Measurements from ENCODE around the gene NUBPL.

Gene NUBPL

DNA sequence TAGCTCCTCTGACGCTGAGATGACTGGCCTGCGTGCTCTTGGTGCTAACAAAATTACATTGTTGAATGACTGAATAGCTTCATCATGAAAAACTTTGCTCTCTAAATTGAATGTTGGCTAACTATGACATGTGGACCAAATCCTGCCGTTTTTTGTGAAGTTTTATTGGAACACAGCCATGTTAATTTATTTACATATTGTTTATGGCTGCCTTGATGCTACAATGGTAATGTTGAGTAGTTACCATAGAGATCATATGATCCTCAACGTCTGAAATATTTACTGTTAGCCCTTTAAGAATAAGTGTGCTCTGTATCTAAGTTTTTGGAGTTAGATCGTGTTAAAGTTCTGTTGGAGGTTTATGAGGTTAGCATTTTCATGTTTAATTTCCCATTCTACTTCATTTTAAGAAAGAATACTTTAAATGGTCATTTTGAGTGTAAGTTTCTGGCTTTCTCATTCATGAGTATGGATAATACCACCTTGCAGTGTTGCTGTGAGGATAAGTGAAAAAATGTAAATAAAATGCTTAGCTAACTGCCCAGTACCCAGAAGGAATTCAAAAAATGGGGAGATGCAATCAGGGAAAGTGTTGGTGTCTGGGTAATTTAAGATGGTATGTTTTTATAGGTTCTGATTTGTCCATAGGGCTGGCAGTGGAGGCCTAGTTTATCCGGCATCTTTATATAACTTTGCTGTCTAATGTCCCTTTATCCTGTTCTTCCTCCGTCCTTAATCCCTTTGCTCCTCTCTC lies 35.3 kb downstream of the NUBPL start:
- TF ChIP-seq TEAD4 (IDR thresholded peaks at IDR 0.05) = no peak
- no peak for TF ChIP-seq EGR1 (IDR thresholded peaks at IDR 0.05)
- TF ChIP-seq, protein P1, sequence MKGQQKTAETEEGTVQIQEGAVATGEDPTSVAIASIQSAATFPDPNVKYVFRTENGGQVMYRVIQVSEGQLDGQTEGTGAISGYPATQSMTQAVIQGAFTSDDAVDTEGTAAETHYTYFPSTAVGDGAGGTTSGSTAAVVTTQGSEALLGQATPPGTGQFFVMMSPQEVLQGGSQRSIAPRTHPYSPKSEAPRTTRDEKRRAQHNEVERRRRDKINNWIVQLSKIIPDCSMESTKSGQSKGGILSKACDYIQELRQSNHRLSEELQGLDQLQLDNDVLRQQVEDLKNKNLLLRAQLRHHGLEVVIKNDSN (IDR thresholded peaks at IDR 0.05) = no peak
- TF ChIP-seq CREB1 (IDR thresholded peaks at IDR 0.05; ENCODE audit: low read depth) = no peak
- TF ChIP-seq, protein P2, sequence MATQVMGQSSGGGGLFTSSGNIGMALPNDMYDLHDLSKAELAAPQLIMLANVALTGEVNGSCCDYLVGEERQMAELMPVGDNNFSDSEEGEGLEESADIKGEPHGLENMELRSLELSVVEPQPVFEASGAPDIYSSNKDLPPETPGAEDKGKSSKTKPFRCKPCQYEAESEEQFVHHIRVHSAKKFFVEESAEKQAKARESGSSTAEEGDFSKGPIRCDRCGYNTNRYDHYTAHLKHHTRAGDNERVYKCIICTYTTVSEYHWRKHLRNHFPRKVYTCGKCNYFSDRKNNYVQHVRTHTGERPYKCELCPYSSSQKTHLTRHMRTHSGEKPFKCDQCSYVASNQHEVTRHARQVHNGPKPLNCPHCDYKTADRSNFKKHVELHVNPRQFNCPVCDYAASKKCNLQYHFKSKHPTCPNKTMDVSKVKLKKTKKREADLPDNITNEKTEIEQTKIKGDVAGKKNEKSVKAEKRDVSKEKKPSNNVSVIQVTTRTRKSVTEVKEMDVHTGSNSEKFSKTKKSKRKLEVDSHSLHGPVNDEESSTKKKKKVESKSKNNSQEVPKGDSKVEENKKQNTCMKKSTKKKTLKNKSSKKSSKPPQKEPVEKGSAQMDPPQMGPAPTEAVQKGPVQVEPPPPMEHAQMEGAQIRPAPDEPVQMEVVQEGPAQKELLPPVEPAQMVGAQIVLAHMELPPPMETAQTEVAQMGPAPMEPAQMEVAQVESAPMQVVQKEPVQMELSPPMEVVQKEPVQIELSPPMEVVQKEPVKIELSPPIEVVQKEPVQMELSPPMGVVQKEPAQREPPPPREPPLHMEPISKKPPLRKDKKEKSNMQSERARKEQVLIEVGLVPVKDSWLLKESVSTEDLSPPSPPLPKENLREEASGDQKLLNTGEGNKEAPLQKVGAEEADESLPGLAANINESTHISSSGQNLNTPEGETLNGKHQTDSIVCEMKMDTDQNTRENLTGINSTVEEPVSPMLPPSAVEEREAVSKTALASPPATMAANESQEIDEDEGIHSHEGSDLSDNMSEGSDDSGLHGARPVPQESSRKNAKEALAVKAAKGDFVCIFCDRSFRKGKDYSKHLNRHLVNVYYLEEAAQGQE (IDR thresholded peaks at IDR 0.05; ENCODE audit: low read depth) = no peak
- TF ChIP-seq NFIC (IDR thresholded peaks at IDR 0.05) = no peak
- no peak for TF ChIP-seq TCF12 (IDR thresholded peaks at IDR 0.05; ENCODE audit: low read depth)
- TF ChIP-seq TAF1 (IDR thresholded peaks at IDR 0.05; ENCODE audit: low read depth) = no peak
- TF ChIP-seq YY1 (IDR thresholded peaks at IDR 0.05; ENCODE audit: low read depth) = no peak
- TF ChIP-seq CEBPB (IDR thresholded peaks at IDR 0.05) = no peak
- no peak for TF ChIP-seq EP300 (IDR thresholded peaks at IDR 0.05; ENCODE audit: borderline replicate concordance)
- no peak for TF ChIP-seq FOXM1 (IDR thresholded peaks at IDR 0.05; ENCODE audit: borderline replicate concordance, low read depth)
- no peak for TF ChIP-seq ZBTB7A (IDR thresholded peaks at IDR 0.05; ENCODE audit: low read depth)
- TF ChIP-seq, protein P3, sequence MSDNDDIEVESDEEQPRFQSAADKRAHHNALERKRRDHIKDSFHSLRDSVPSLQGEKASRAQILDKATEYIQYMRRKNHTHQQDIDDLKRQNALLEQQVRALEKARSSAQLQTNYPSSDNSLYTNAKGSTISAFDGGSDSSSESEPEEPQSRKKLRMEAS (IDR thresholded peaks at IDR 0.05) = no peak
- no peak for TF ChIP-seq RAD21 (IDR thresholded peaks at IDR 0.05; ENCODE audit: low read depth)

DNA sequence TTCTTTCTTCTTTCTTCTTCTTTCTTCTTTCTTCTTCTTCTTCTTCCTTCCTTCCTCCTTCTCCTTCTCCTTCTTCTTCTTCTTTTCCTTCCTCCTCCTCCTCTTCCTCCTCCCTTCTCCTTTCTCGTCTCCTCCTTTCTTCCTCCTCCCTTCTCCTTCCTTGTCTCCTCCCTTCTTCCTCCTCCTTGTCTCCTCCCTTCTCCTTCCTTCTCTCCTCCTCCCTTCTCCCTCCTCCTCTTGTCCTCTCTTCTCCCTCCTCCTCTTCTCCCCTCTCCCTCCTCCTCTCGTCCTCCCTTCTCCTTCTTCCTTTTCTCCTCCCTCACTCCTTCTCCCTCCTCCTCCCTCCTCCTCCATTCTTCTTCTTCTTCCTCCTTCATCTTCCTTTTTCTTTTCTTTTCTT lies 44.5 kb downstream of the NUBPL start:
- TF ChIP-seq EP300 (IDR thresholded peaks at IDR 0.05; ENCODE audit: borderline replicate concordance) = no peak
- TF ChIP-seq ZBTB7A (IDR thresholded peaks at IDR 0.05; ENCODE audit: low read depth) = no peak
- TF ChIP-seq, protein P1 (IDR thresholded peaks at IDR 0.05) = no peak
- TF ChIP-seq, protein P3 (IDR thresholded peaks at IDR 0.05) = no peak
- no peak for TF ChIP-seq TEAD4 (IDR thresholded peaks at IDR 0.05)

DNA sequence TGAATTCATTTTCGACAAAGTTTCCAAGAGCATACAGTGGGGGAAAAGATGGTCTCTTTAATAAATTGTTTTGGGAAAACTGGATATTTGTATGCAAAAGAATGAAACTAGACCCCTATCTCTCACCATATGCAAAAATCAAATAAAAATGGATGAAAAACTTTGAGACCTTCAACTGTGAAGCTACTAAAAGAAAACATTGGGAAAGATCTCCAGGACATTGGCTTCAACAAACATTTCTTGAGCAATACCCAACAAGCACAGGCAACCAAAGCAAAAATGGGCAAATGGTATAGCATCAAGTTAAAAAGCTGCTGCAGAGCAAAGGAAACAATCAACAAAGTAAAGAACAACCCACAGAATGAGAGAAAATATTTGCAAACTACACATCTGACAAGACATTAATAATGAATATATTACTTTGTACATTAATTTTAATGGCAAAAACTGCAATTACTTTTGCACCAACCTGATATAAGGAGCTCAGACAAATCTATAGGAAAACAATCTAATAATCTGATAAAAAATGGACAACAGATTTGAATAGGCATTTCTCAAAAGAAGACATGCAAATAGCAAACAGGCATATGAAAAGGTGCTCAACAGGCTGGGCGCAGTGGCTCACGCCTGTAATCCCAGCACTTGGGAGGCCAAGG lies 50.7 kb downstream of the NUBPL start:
- TF ChIP-seq, protein P1 (IDR thresholded peaks at IDR 0.05) = no peak

DNA sequence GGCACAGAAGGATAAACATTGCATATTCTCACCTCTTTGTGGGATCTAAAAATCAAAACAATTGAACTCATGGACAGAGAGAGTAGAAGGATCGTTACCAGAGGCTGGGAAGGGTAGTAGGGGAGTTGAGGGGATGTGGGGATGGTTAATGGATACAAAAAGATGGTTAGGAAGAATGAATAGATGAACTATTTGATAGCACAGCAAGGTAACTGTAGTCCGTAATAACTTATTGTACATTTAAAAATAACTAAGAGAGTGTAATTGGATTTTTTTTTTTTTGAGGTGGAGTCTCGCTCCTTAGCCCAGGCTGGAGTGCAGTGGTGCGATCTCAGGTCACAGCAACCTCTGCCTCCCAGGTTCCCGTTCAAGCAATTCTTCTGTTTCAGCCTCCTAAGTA lies 52.0 kb downstream of the NUBPL start:
- TF ChIP-seq CEBPB (IDR thresholded peaks at IDR 0.05) (no peak), CREB1 (IDR thresholded peaks at IDR 0.05; ENCODE audit: low read depth) (no peak), FOXM1 (IDR thresholded peaks at IDR 0.05; ENCODE audit: borderline replicate concordance, low read depth) (no peak), TAF1 (IDR thresholded peaks at IDR 0.05; ENCODE audit: low read depth) (no peak), EP300 (IDR thresholded peaks at IDR 0.05; ENCODE audit: borderline replicate concordance) (no peak), RAD21 (IDR thresholded peaks at IDR 0.05; ENCODE audit: low read depth) (no peak), EGR1 (IDR thresholded peaks at IDR 0.05) (no peak), TCF12 (IDR thresholded peaks at IDR 0.05; ENCODE audit: low read depth) (no peak), NFIC (IDR thresholded peaks at IDR 0.05) (no peak), TEAD4 (IDR thresholded peaks at IDR 0.05) (no peak), YY1 (IDR thresholded peaks at IDR 0.05; ENCODE audit: low read depth) (no peak), ZBTB7A (IDR thresholded peaks at IDR 0.05; ENCODE audit: low read depth) (no peak)
- TF ChIP-seq, protein P1 (IDR thresholded peaks at IDR 0.05) = no peak
- TF ChIP-seq, protein P2 (IDR thresholded peaks at IDR 0.05; ENCODE audit: low read depth) = no peak
- TF ChIP-seq, protein P3 (IDR thresholded peaks at IDR 0.05) = no peak

DNA sequence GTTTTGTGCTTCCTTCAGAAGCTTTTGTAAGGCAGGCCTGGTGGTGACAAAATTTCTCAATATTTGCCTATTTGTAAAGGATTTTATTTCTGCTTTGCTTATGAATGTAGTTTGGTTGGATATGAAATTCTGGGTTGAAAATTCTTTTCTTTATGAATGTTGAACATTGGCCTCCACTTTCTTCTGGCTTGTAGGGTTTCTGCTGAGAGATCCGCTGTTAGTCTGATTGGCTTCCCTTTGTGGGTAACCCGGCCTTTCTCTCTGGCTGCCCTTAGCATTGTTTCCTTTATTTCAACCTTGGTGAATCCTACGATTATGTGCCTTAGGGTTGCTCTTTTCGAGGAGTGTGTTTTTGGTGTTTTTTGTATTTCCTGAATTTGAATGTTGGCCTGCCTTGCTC lies 58.2 kb downstream of the NUBPL start:
- TF ChIP-seq, protein P2 (IDR thresholded peaks at IDR 0.05; ENCODE audit: low read depth) = no peak
